HepG2 (cell line): ENCODE results near the gene TNFAIP6. TPM values are rescaled to one million over a fixed set of nuclear protein-coding genes. Genes with fewer than 3 reads are reported as not detected.

ENCODE experiments used
- ATAC-seq: fragments of 200-7000 bp; cut with Tn5 transposase; 3 replicates; pipeline ENCODE4 v1.9.1; 2020; ENCODE audit warnings: mild to moderate bottlenecking, moderate library complexity
- BruUV-seq: library from RNA; stranded (reverse); fragments of 400-500 nt; replicated peaks from 2 replicates; lab custom pipeline; 2021; lab: Mats Ljungman, UMichigan
- CTCF ChIA-PET: fragments of 300-600 bp; formaldehyde crosslinking; extraction: SDS; loops from one replicate; lab custom pipeline; 2021; ENCODE audit warnings: low total read pairs, inconsistent platforms, low intra/inter-chr PET ratio; lab: Yijun Ruan, JAX
- POLR2A ChIA-PET: fragments of 350-600 bp; sonication (Branson Sonifier 250); formaldehyde crosslinking; loops from one replicate; lab custom pipeline; 2020; ENCODE audit warnings: antibody characterized with exemption, inconsistent platforms; lab: Yijun Ruan, JAX
- DNase-seq: peaks from one replicate; pipeline ENCODE4 v3.0.0-alpha.2; 2015; ENCODE audit warnings: low spot score
- FAIRE-seq: peaks from 3 replicates; lab custom pipeline; 2011; peaks lifted over from hg19 to GRCh38; lab: Jason Lieb, UNC
- H2AFZ ChIP-seq: one replicate; pipeline ENCODE4 v1.6.1; 2011; ENCODE audit warnings: low read length, inconsistent platforms
- H3K27ac ChIP-seq: fragments of 300-600 bp; 3 replicates; pipeline ENCODE4 v1.8.0; 2011; ENCODE audit warnings: mixed run types, mild to moderate bottlenecking, mixed read lengths, low read length, inconsistent platforms; ENCODE audit not compliant: insufficient read depth; ENCODE audit errors: extremely low read length
- H3K27me3 ChIP-seq, 2 experiments: fragments of 200-600 bp in 1 of 2; 2 replicates in 1 of 2; 3 replicates in 1 of 2; pipeline versions ENCODE4 v1.6.0 to v1.8.0; 2011; ENCODE audit warnings: low read length in 2 of 2, mild to moderate bottlenecking in 2 of 2, moderate library complexity in 2 of 2, inconsistent platforms in 1 of 2; ENCODE audit not compliant: insufficient read depth in 2 of 2, control insufficient read depth in 1 of 2
- H3K36me3 ChIP-seq, 2 experiments: fragments of 200-600 bp in 1 of 2; replicated peaks in 1 of 2; 2 replicates in 1 of 2; 3 replicates in 1 of 2; pipeline versions ENCODE4 v1.5.1 to v1.8.0; 2011; ENCODE audit warnings: low read length in 2 of 2, inconsistent platforms in 1 of 2; ENCODE audit not compliant: insufficient read depth in 2 of 2, control insufficient read depth in 1 of 2
- H3K4me1 ChIP-seq: 2 replicates; pipeline ENCODE4 v1.5.1; 2012; ENCODE audit warnings: low read length, inconsistent platforms; ENCODE audit not compliant: insufficient read depth
- H3K4me2 ChIP-seq: 2 replicates; pipeline ENCODE4 v1.6.0; 2011; ENCODE audit warnings: low read depth, low read length, inconsistent platforms
- H3K4me3 ChIP-seq, 3 experiments: fragments of 200-600 bp in 1 of 3; sonication (generic), shearing (Covaris generic) in 1 of 3; replicated peaks in 1 of 3; 2 replicates each; pipeline ENCODE4 v1.5.1; 2011 to 2016; ENCODE audit warnings: low read length in 3 of 3, inconsistent platforms in 2 of 3, low read depth in 2 of 3, mild to moderate bottlenecking in 2 of 3, control low read depth in 1 of 3, mixed read lengths in 1 of 3; ENCODE audit not compliant: insufficient read depth in 1 of 3
- H3K79me2 ChIP-seq: one replicate; pipeline ENCODE4 v1.6.1; 2011; ENCODE audit warnings: low read length, inconsistent platforms; ENCODE audit not compliant: insufficient read depth
- H3K9ac ChIP-seq: 2 replicates; pipeline ENCODE4 v1.6.0; 2011; ENCODE audit warnings: mild to moderate bottlenecking, low read depth, low read length, inconsistent platforms; ENCODE audit not compliant: insufficient read depth
- H3K9me3 ChIP-seq: 2 replicates; pipeline ENCODE4 v1.5.1; 2012; ENCODE audit warnings: mild to moderate bottlenecking, low read length
- H4K20me1 ChIP-seq: 2 replicates; pipeline ENCODE4 v1.6.0; 2011; ENCODE audit warnings: inconsistent platforms, mild to moderate bottlenecking, low read length, moderate library complexity; ENCODE audit not compliant: insufficient read depth
- AKNA ChIP-seq: sonication (generic); formaldehyde crosslinking; IDR thresholded peaks from 2 replicates; pipeline ENCODE4 v1.4.0; 2020; ENCODE audit warnings: missing genetic modification reagents, borderline replicate concordance
- CENPBD1 ChIP-seq: sonication (generic); formaldehyde crosslinking; IDR thresholded peaks from 2 replicates; pipeline ENCODE4 v1.8.0; 2022; ENCODE audit warnings: missing genetic modification reagents, low read depth, mild to moderate bottlenecking, borderline replicate concordance
- HOXA5 ChIP-seq: sonication (generic); formaldehyde crosslinking; IDR thresholded peaks from 2 replicates; pipeline ENCODE4 v1.4.0; 2020; ENCODE audit warnings: missing genetic modification reagents
- IRF1 ChIP-seq: sonication (generic); formaldehyde crosslinking; IDR thresholded peaks from 2 replicates; pipeline ENCODE4 v1.4.0; 2020; ENCODE audit warnings: low read depth, mild to moderate bottlenecking, missing genetic modification reagents
- PHF8 ChIP-seq: sonication (generic); formaldehyde crosslinking; IDR thresholded peaks from 2 replicates; pipeline ENCODE4 v1.5.0; 2020; ENCODE audit warnings: missing genetic modification reagents
- PRDM10 ChIP-seq: sonication (generic); formaldehyde crosslinking; IDR thresholded peaks from 2 replicates; pipeline ENCODE4 v1.4.0; 2020; ENCODE audit warnings: low read depth, missing genetic modification reagents
- WGBS: methylation state at CpG from one replicate; pipeline ENCODE4 v1.1.6; 2017; ENCODE audit warnings: low lambda C conversion rate; 5-methylcytosine and 5-hydroxymethylcytosine counted together
- in situ Hi-C: cut with HindIII; loops from 2 replicates; pipeline ENCODE4 v1.10.0; 2017; ENCODE audit warnings: low pct_unique_long_range_greater_than_20kb; ENCODE audit not compliant: extremely low pct_ligation_motif_present
- intact Hi-C: fragments of 100-400 bp; cut with micrococcal nuclease; formaldehyde crosslinking; loops from one replicate; pipeline ENCODE4 v1.10.0; 2022; ENCODE audit not compliant: unreplicated experiment
- polyA plus RNA-seq, 8 experiments: library from polyadenylated mRNA; depleted of rRNA in 3 of 8; stranded (reverse) in 7 of 8; unstranded in 1 of 8; fragments of >200 nt; fragmentation: Illumina TruSeq in 4 of 8; extraction: Trizol in 4 of 8; gene quantifications; 2 replicates each; pipeline versions ENCODE4 v1.2.1 to v1.2.3, GENCODE V29; 2011 to 2016; ENCODE audit warnings: low read depth in 4 of 8, missing spikeins in 1 of 8, mixed read lengths in 1 of 8; ENCODE audit not compliant: insufficient read depth in 1 of 8
- total RNA-seq, 5 experiments: library from RNA; depleted of rRNA; stranded (reverse); fragments of >200 nt; fragmentation: Illumina TruSeq; extraction: Trizol; gene quantifications; 2 replicates each; pipeline ENCODE4 v1.2.3, GENCODE V29; 2016; ENCODE audit warnings: low read depth in 1 of 5

Gene TNFAIP6
- total and polyA plus RNA-seq, 2 of the 13 experiments (the other 11 are each of a cell fraction or from before 2014, with no cell fraction given) = not detected

- in situ Hi-C loops = no loop called here
- peak; percentile 64 for FAIRE-seq
- H3K4me3 ChIP-seq = peak within 1 kb of the TSS; percentile 81 to 99 (median 85)
- H3K4me1 ChIP-seq = peaks cover 36% of the 10 kb centered on the region
- H3K9me3 ChIP-seq = no peaks in the 10 kb centered on the region
- H3K79me2 ChIP-seq = peaks cover 40% of the 10 kb centered on the region
- ATAC-seq = peak; percentile 97
- peak within 1 kb of the TSS; percentile 93 for H3K9ac ChIP-seq
- BruUV-seq = TSS peak; percentile 87
- H3K4me2 ChIP-seq = peak within 1 kb of the TSS; percentile 82
- H2AFZ ChIP-seq = peak within 1 kb of the TSS; percentile 85
- DNase-seq = peak; percentile 92
- peaks cover 3 to 31% of the 10 kb centered on the region in 2 experiments; a peak in 4 of 5 replicates for H3K36me3 ChIP-seq
- no peaks in the 10 kb centered on the region for H3K27me3 ChIP-seq
- POLR2A ChIA-PET = interaction anchor here (0.7 to 1.4 kb wide), 4 partner anchors 9 to 1823 kb away, joined by 3 to 5 read pairs (median 4); no protein-coding TSS in a partner anchor
- intact Hi-C loops = loop anchor here (2.0 kb wide), 1 partner anchor 149 kb away; the partner anchor contains the start of gene RBM43
- peaks cover 4% of the 10 kb centered on the region; the same call in 1 of the 2 replicates for H4K20me1 ChIP-seq
- 1% methylated on average over 23 of the region's 65 CpGs for WGBS
- CTCF ChIA-PET = no interaction called here
- peak within 1 kb of the TSS; percentile 92 for H3K27ac ChIP-seq
- TF ChIP-seq HOXA5 (no peak; the same call in 1 of the 2 replicates), AKNA (CRISPR knock-in tag) (no peak), PRDM10 (CRISPR knock-in tag) (no peak; the same call in 1 of the 2 replicates), PHF8 (CRISPR knock-in tag) (peak; percentile 99), CENPBD1 (peak; percentile 87; the same call in 1 of the 2 replicates), IRF1 (CRISPR knock-in tag) (peak; percentile 88; the same call in 1 of the 2 replicates)
Observed at GRCh38 chr2:151409601-151410484, 52.5 kb downstream of the TNFAIP6 start, which contains the start of gene RIF1. TSS of gene RIF1 (plus strand) at chr2:151409902. CDS start at chr2:151410424, 522 bp downstream.
